GM23338 (cell line): Measurements from ENCODE around the gene MID1IP1. TPM values are rescaled to one million over a fixed set of nuclear protein-coding genes. Genes with fewer than 3 reads are reported as not detected.

Source experiments
- ATAC-seq: fragments of 200-7000 bp; cut with Tn5 transposase; 3 replicates; pipeline ENCODE4 v1.9.1; 2020
- DNase-seq: peaks from one replicate; pipeline ENCODE4 v3.0.0-alpha.2; 2015; ENCODE audit warnings: low spot score
- H2AFZ ChIP-seq: fragments of 200-600 bp; sonication (generic); 2 replicates; pipeline ENCODE4 v1.8.0; 2016; ENCODE audit warnings: antibody characterized with exemption, mild to moderate bottlenecking, moderate library complexity
- H3F3A ChIP-seq: fragments of 200-600 bp; sonication (generic); replicated peaks from 2 replicates; pipeline ENCODE4 v1.8.0; 2017; ENCODE audit warnings: antibody characterized with exemption, mixed run types, low read depth
- H3K27ac ChIP-seq: fragments of 200-600 bp; sonication (generic); 2 replicates; pipeline ENCODE4 v1.6.1; 2016; ENCODE audit warnings: low read depth
- H3K27me3 ChIP-seq: fragments of 200-600 bp; sonication (generic); 2 replicates; pipeline ENCODE4 v1.8.0; 2016; ENCODE audit warnings: mild to moderate bottlenecking, mixed run types, moderate library complexity; ENCODE audit not compliant: insufficient read depth
- H3K36me3 ChIP-seq: fragments of 200-600 bp; sonication (generic); 2 replicates; pipeline ENCODE4 v1.8.0; 2016; ENCODE audit warnings: mild to moderate bottlenecking; ENCODE audit not compliant: insufficient read depth
- H3K4me1 ChIP-seq: fragments of 200-600 bp; sonication (generic); 2 replicates; pipeline ENCODE4 v1.8.0; 2016; ENCODE audit warnings: mild to moderate bottlenecking, moderate library complexity; ENCODE audit not compliant: insufficient read depth
- H3K4me2 ChIP-seq: fragments of 200-600 bp; sonication (generic); 2 replicates; pipeline ENCODE4 v1.7.1; 2017; ENCODE audit warnings: mixed run types
- H3K4me3 ChIP-seq: fragments of 200-600 bp; sonication (generic); 2 replicates; pipeline ENCODE4 v1.6.1; 2016; ENCODE audit warnings: mixed run types
- H3K79me2 ChIP-seq: fragments of 200-600 bp; sonication (generic); replicated peaks from 2 replicates; pipeline ENCODE4 v1.8.0; 2017; ENCODE audit warnings: mild to moderate bottlenecking; ENCODE audit not compliant: insufficient read depth
- H3K9me2 ChIP-seq: fragments of 200-600 bp; sonication (generic); 2 replicates; pipeline ENCODE4 v1.8.0; 2017; ENCODE audit not compliant: insufficient read depth
- H4K20me1 ChIP-seq: fragments of 200-600 bp; sonication (generic); replicated peaks from 2 replicates; pipeline ENCODE4 v1.8.0; 2017; ENCODE audit warnings: mild to moderate bottlenecking; ENCODE audit not compliant: insufficient read depth
- H3K27ac Mint-ChIP-seq: 2 replicates; pipeline ENCODE4 v1.8.0; 2020; ENCODE audit warnings: inconsistent platforms, mild to moderate bottlenecking, moderate library complexity, mixed read lengths
- H3K27me3 Mint-ChIP-seq: 3 replicates; pipeline ENCODE4 v1.8.0; 2022; ENCODE audit warnings: low read depth, mild to moderate bottlenecking, moderate library complexity, mixed read lengths, inconsistent platforms; ENCODE audit not compliant: insufficient read depth, poor library complexity
- H3K36me3 Mint-ChIP-seq: 3 replicates; pipeline ENCODE4 v1.8.0; 2021; ENCODE audit warnings: low read depth, mild to moderate bottlenecking, inconsistent platforms, moderate library complexity, mixed read lengths
- H3K4me1 Mint-ChIP-seq: 3 replicates; pipeline ENCODE4 v1.8.0; 2020; ENCODE audit warnings: mild to moderate bottlenecking, inconsistent platforms, mixed read lengths
- H3K4me3 Mint-ChIP-seq: 3 replicates; pipeline ENCODE4 v1.8.0; 2021; ENCODE audit warnings: moderate library complexity, mild to moderate bottlenecking, inconsistent platforms, mixed read lengths
- H3K9me3 Mint-ChIP-seq: 3 replicates; pipeline ENCODE4 v1.8.0; 2020; ENCODE audit warnings: moderate library complexity, mild to moderate bottlenecking, inconsistent platforms, mixed read lengths
- CREB1 ChIP-seq: fragments of 250-450 bp; sonication (Bioruptor Pico); IDR thresholded peaks from 2 replicates; pipeline ENCODE4 v1.5.0; 2020; ENCODE audit warnings: low read depth, mild to moderate bottlenecking, moderate library complexity
- CTCF ChIP-seq, 2 experiments: fragments of 200-600 bp in 1 of 2; sonication (generic) in 1 of 2; conservative IDR thresholded peaks; 2 replicates each; pipeline versions ENCODE4 v1.5.1 to v1.6.1; 2016 to 2017; ENCODE audit warnings: antibody characterized with exemption in 2 of 2, low read depth in 2 of 2, mild to moderate bottlenecking in 2 of 2, moderate library complexity in 1 of 2
- ETS1 ChIP-seq: IDR thresholded peaks from 2 replicates; pipeline ENCODE4 v1.6.1; 2016; ENCODE audit warnings: antibody characterized with exemption
- JUNB ChIP-seq: IDR thresholded peaks from one replicate; pipeline ENCODE4 v1.6.1; 2016; ENCODE audit warnings: antibody characterized with exemption; ENCODE audit not compliant: unreplicated experiment
- NANOG ChIP-seq: IDR thresholded peaks from 2 replicates; pipeline ENCODE4 v1.6.1; 2016; ENCODE audit warnings: antibody characterized with exemption, borderline replicate concordance
- POLR2AphosphoS5 ChIP-seq: IDR thresholded peaks from 2 replicates; pipeline ENCODE4 v1.6.1; 2016; ENCODE audit warnings: antibody characterized with exemption, low read depth
- REST ChIP-seq: IDR thresholded peaks from one replicate; pipeline ENCODE4 v1.6.1; 2018; ENCODE audit warnings: antibody characterized with exemption; ENCODE audit not compliant: unreplicated experiment
- STAT1 ChIP-seq: IDR thresholded peaks from one replicate; pipeline ENCODE4 v1.6.1; 2016; ENCODE audit warnings: antibody characterized with exemption; ENCODE audit not compliant: unreplicated experiment
- ZNF114 ChIP-seq: fragments of 250-450 bp; sonication (Bioruptor Pico); IDR thresholded peaks from 2 replicates; pipeline ENCODE4 v1.5.0; 2020; ENCODE audit warnings: mild to moderate bottlenecking, moderate library complexity
- ZNF331 ChIP-seq: fragments of 250-450 bp; sonication (Bioruptor Pico); IDR thresholded peaks from 2 replicates; pipeline ENCODE4 v1.5.0; 2020; ENCODE audit warnings: low read depth, mild to moderate bottlenecking, moderate library complexity
- polyA plus RNA-seq: library from polyadenylated mRNA; unstranded; fragments of >200 nt; fragmentation: Nextera tagmentation; extraction: Ambion mirVana; gene quantifications from 2 replicates; pipeline ENCODE4 v1.2.1, GENCODE V29; 2016
- total RNA-seq: library from RNA; depleted of rRNA; stranded (reverse); fragments of >200 nt; shearing (Covaris generic); gene quantifications from 2 replicates; pipeline ENCODE4 v1.2.3, GENCODE V29; 2014

MID1IP1 gene
- total and polyA plus RNA-seq, 2 experiments from 2014 or later = 26.1 to 161 TPM

- Mint-ChIP-seq H3K9me3 (no peaks in the 10 kb centered on the region), H3K36me3 (no peaks in the 10 kb centered on the region), H3K4me3 (no peak overlapping the region), H3K27me3 (no peaks in the 10 kb centered on the region), H3K4me1 (peaks cover 3% of the 10 kb centered on the region; the same call in 1 of the 3 replicates), H3K27ac (no peak overlapping the region)
- Histone ChIP-seq H3K4me3 (no peak overlapping the region), H3F3A (no peaks in the 10 kb centered on the region), H4K20me1 (no peaks in the 10 kb centered on the region), H3K4me1 (no peaks in the 10 kb centered on the region), H3K9me2 (no peaks in the 10 kb centered on the region), H3K4me2 (no peak overlapping the region), H3K27ac (no peak overlapping the region), H3K27me3 (no peaks in the 10 kb centered on the region), H3K36me3 (no peaks in the 10 kb centered on the region), H3K79me2 (no peaks in the 10 kb centered on the region), H2AFZ (no peak overlapping the region)
- TF ChIP-seq CTCF (conservative IDR thresholded peaks at IDR 0.05; ENCODE audit: low read depth in 2 of 2) (no peak), CREB1 (CRISPR knock-in tag) (no peak), POLR2AphosphoS5 (no peak)
- ATAC-seq = no peak
- no peak for DNase-seq
These were observed 36.1 kb downstream of the MID1IP1 start for GRCh38 chrX:38837389-38837788.

- no peaks in the 10 kb centered on the region for H3K9me2 ChIP-seq
- DNase-seq (no peak), ATAC-seq (no peak)
- no peaks in the 10 kb centered on the region for H3K9me3 Mint-ChIP-seq
- H3K4me2 ChIP-seq = no peak overlapping the region
- no peaks in the 10 kb centered on the region for H3K79me2 ChIP-seq
- no peak overlapping the region for H3K4me3 ChIP-seq
- no peaks in the 10 kb centered on the region for H3K27me3 ChIP-seq
- no peaks in the 10 kb centered on the region for H3F3A ChIP-seq
- no peaks in the 10 kb centered on the region for H3K27me3 Mint-ChIP-seq
- H3K4me1 Mint-ChIP-seq = peaks cover 3% of the 10 kb centered on the region; the same call in 1 of the 3 replicates
- H4K20me1 ChIP-seq = no peaks in the 10 kb centered on the region
- H3K36me3 Mint-ChIP-seq = no peaks in the 10 kb centered on the region
- H3K27ac ChIP-seq = no peak overlapping the region
- no peak overlapping the region for H3K27ac Mint-ChIP-seq
- H2AFZ ChIP-seq = no peak overlapping the region
- no peak overlapping the region for H3K4me3 Mint-ChIP-seq
- TF ChIP-seq NANOG = no peak
- no peaks in the 10 kb centered on the region for H3K36me3 ChIP-seq
- H3K4me1 ChIP-seq = no peaks in the 10 kb centered on the region
These were observed 38.0 kb downstream of the MID1IP1 start for GRCh38 chrX:38839277-38839676.

DNA sequence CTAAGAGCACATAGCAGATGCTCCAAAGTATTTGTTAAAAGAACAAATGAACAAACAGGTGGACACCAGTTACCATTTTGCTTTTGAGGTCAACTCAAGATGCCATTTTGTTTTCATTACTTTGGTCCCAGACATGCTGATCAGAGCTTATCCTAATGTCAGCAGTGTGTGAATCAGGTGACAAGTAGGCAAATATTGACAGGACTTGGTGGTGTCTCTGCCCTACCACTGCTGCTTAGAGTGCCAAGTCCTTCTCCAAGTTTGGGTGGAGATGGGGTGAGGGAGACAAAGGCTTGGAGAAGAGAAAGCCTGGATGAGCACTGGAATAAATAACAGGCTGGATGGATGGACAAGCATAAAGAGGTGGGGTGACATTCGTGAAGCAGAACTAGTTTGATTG is 38.7 kb downstream of the MID1IP1 start:
- Histone ChIP-seq H3K36me3 (no peaks in the 10 kb centered on the region), H4K20me1 (no peaks in the 10 kb centered on the region), H3K27ac (no peak overlapping the region), H3K79me2 (no peaks in the 10 kb centered on the region), H2AFZ (no peak overlapping the region), H3F3A (no peaks in the 10 kb centered on the region), H3K27me3 (no peaks in the 10 kb centered on the region), H3K9me2 (no peaks in the 10 kb centered on the region), H3K4me1 (no peaks in the 10 kb centered on the region), H3K4me2 (no peak overlapping the region), H3K4me3 (no peak overlapping the region)
- Mint-ChIP-seq H3K9me3 (no peaks in the 10 kb centered on the region), H3K36me3 (no peaks in the 10 kb centered on the region), H3K27me3 (no peaks in the 10 kb centered on the region), H3K27ac (no peak overlapping the region), H3K4me3 (no peak overlapping the region), H3K4me1 (peaks cover 3% of the 10 kb centered on the region; the same call in 1 of the 3 replicates)
- no peak for DNase-seq
- no peak for ATAC-seq
- TF ChIP-seq NANOG (no peak), REST (no peak), JUNB (no peak), STAT1 (no peak), ETS1 (no peak), ZNF331 (no peak), CREB1 (CRISPR knock-in tag) (no peak), POLR2AphosphoS5 (no peak), ZNF114 (CRISPR knock-in tag) (no peak)
